Measurements from ENCODE around the gene ALG10.
A peak's percentile ranks its signal among the peaks of the same experiment; 100 is the strongest.
"Not testable (repeated sequence)": the region's sequence is repeated elsewhere in the genome, so short reads cannot be mapped to it uniquely, and the experiment has no call there.

ALG10 gene

GRCh38 chr12:34033628-34034296 lies 11.5 kb downstream of the ALG10 start:
- H2AFZ ChIP-seq (ENCODE audit: low read length): no peak overlapping the region

GRCh38 chr12:34038357-34038756 lies 16.1 kb downstream of the ALG10 start:
- not testable (repeated sequence) for H2AFZ ChIP-seq (ENCODE audit: low read length)

More at GRCh38 chr12:34033628-34034296, 11.5 kb downstream of the ALG10 start:
- H3K27me3 ChIP-seq (ENCODE audit: insufficient read depth, low read length, poor library complexity, severe bottlenecking): no peaks in the 10 kb centered on the region
- no peaks in the 10 kb centered on the region for H3F3A ChIP-seq (ENCODE audit: low read depth)
- H3K9ac ChIP-seq (ENCODE audit: low read depth, low read length, poor library complexity, severe bottlenecking): no peak overlapping the region
- no peaks in the 10 kb centered on the region for H3K4me1 ChIP-seq (ENCODE audit: insufficient read depth, low read length, poor library complexity, severe bottlenecking)
- H4K20me1 ChIP-seq (ENCODE audit: insufficient read depth, low read length, poor library complexity, severe bottlenecking): no peaks in the 10 kb centered on the region
- H3K4me2 ChIP-seq (ENCODE audit: low read depth, low read length, poor library complexity, severe bottlenecking): no peak overlapping the region
- TF ChIP-seq EZH2phosphoT487 (IDR thresholded peaks at IDR 0.05; ENCODE audit: borderline replicate concordance) (no peak), CTCF (conservative IDR thresholded peaks at IDR 0.05; ENCODE audit: low read length) (peak; percentile 54)
- no peaks in the 10 kb centered on the region for H3K79me2 ChIP-seq (ENCODE audit: insufficient read depth, low read length)
- H3K36me3 ChIP-seq (ENCODE audit: insufficient read depth, low read length): no peaks in the 10 kb centered on the region
- H3K4me3 ChIP-seq (ENCODE audit: low read length, poor library complexity, severe bottlenecking): no peak overlapping the region
- H3K9me2 ChIP-seq (replicated peaks; ENCODE audit: low read depth, low read length): no peaks in the 10 kb centered on the region
- H3K9me3 ChIP-seq (ENCODE audit: insufficient read depth, low read depth, low read length): no peaks in the 10 kb centered on the region

GRCh38 chr12:34046570-34046969 lies 24.3 kb downstream of the ALG10 start:
- Histone ChIP-seq H4K20me1 (ENCODE audit: insufficient read depth, low read length, poor library complexity, severe bottlenecking) (no peaks in the 10 kb centered on the region), H3F3A (ENCODE audit: low read depth) (no peaks in the 10 kb centered on the region), H3K4me1 (ENCODE audit: insufficient read depth, low read length, poor library complexity, severe bottlenecking) (no peaks in the 10 kb centered on the region), H3K36me3 (ENCODE audit: insufficient read depth, low read length) (no peaks in the 10 kb centered on the region), H2AFZ (ENCODE audit: low read length) (no peak overlapping the region), H3K9ac (ENCODE audit: low read depth, low read length, poor library complexity, severe bottlenecking) (no peak overlapping the region), H3K9me2 (replicated peaks; ENCODE audit: low read depth, low read length) (no peaks in the 10 kb centered on the region), H3K27me3 (ENCODE audit: insufficient read depth, low read length, poor library complexity, severe bottlenecking) (no peaks in the 10 kb centered on the region), H3K4me2 (ENCODE audit: low read depth, low read length, poor library complexity, severe bottlenecking) (no peak overlapping the region), H3K79me2 (ENCODE audit: insufficient read depth, low read length) (no peaks in the 10 kb centered on the region), H3K9me3 (ENCODE audit: insufficient read depth, low read depth, low read length) (no peaks in the 10 kb centered on the region), H3K4me3 (ENCODE audit: low read length, poor library complexity, severe bottlenecking) (no peak overlapping the region)
- TF ChIP-seq EZH2phosphoT487 (IDR thresholded peaks at IDR 0.05; ENCODE audit: borderline replicate concordance) (no peak), CTCF (conservative IDR thresholded peaks at IDR 0.05; ENCODE audit: low read length) (no peak)

More at GRCh38 chr12:34038357-34038756, 16.1 kb downstream of the ALG10 start:
- not testable (repeated sequence) for H3F3A ChIP-seq (ENCODE audit: low read depth); H3K9ac ChIP-seq (ENCODE audit: low read depth, low read length, poor library complexity, severe bottlenecking); H3K27me3 ChIP-seq (ENCODE audit: insufficient read depth, low read length, poor library complexity, severe bottlenecking); H3K4me1 ChIP-seq (ENCODE audit: insufficient read depth, low read length, poor library complexity, severe bottlenecking); H3K79me2 ChIP-seq (ENCODE audit: insufficient read depth, low read length); H3K4me3 ChIP-seq (ENCODE audit: low read length, poor library complexity, severe bottlenecking); H4K20me1 ChIP-seq (ENCODE audit: insufficient read depth, low read length, poor library complexity, severe bottlenecking); H3K36me3 ChIP-seq (ENCODE audit: insufficient read depth, low read length); H3K9me3 ChIP-seq (ENCODE audit: insufficient read depth, low read depth, low read length); H3K9me2 ChIP-seq (replicated peaks; ENCODE audit: low read depth, low read length); H3K4me2 ChIP-seq (ENCODE audit: low read depth, low read length, poor library complexity, severe bottlenecking)
- TF ChIP-seq CTCF (conservative IDR thresholded peaks at IDR 0.05; ENCODE audit: low read length): peak; percentile 59

GRCh38 chr12:34047855-34048254 lies 25.6 kb downstream of the ALG10 start:
- H3F3A ChIP-seq (ENCODE audit: low read depth); H3K9ac ChIP-seq (ENCODE audit: low read depth, low read length, poor library complexity, severe bottlenecking); H3K4me2 ChIP-seq (ENCODE audit: low read depth, low read length, poor library complexity, severe bottlenecking); H4K20me1 ChIP-seq (ENCODE audit: insufficient read depth, low read length, poor library complexity, severe bottlenecking); H3K4me1 ChIP-seq (ENCODE audit: insufficient read depth, low read length, poor library complexity, severe bottlenecking); H3K9me2 ChIP-seq (replicated peaks; ENCODE audit: low read depth, low read length); H3K4me3 ChIP-seq (ENCODE audit: low read length, poor library complexity, severe bottlenecking); H3K79me2 ChIP-seq (ENCODE audit: insufficient read depth, low read length); H3K27me3 ChIP-seq (ENCODE audit: insufficient read depth, low read length, poor library complexity, severe bottlenecking); H3K36me3 ChIP-seq (ENCODE audit: insufficient read depth, low read length); H3K9me3 ChIP-seq (ENCODE audit: insufficient read depth, low read depth, low read length); H2AFZ ChIP-seq (ENCODE audit: low read length): not testable (repeated sequence)

Measured in Loucy (cell line).